HCT116 (cell line): ENCODE measurements around the gene ADGRE3. TPM values are rescaled to one million over a fixed set of nuclear protein-coding genes. Genes with fewer than 3 reads are reported as not detected.

Source experiments
- ATAC-seq: fragments of 200-7000 bp; cut with Tn5 transposase; 2 replicates; pipeline ENCODE4 v1.9.1; 2020; ENCODE audit warnings: mild to moderate bottlenecking, moderate library complexity
- BruUV-seq: library from RNA; stranded (reverse); fragments of 400-500 nt; replicated peaks from 2 replicates; lab custom pipeline; 2021; lab: Mats Ljungman, UMichigan
- CTCF ChIA-PET: fragments of 300-600 bp; sonication (Branson Sonifier 250); formaldehyde crosslinking; loops from one replicate; lab custom pipeline; 2021; ENCODE audit warnings: antibody characterized with exemption; lab: Charles Lee
- POLR2A ChIA-PET: fragments of 300-600, 350-600 bp; sonication (Branson Sonifier 250); formaldehyde crosslinking; loops from one replicate; lab custom pipeline; 2021; ENCODE audit warnings: antibody characterized with exemption; lab: Charles Lee
- RAD21 ChIA-PET, 2 experiments: fragments of 300-600 bp; sonication (Branson Sonifier 250); formaldehyde crosslinking; loops; one replicate each; lab custom pipeline; 2023; ENCODE audit warnings: low total read pairs in 2 of 2; ENCODE audit not compliant: uncharacterized antibody in 2 of 2, unreplicated experiment in 2 of 2, low non-redundant PET in 1 of 2; lab: Charles Lee
- DNase-seq: peaks from one replicate; pipeline ENCODE4 v3.0.0-alpha.2; 2010; ENCODE audit warnings: low read depth, low spot score
- H2AFZ ChIP-seq: fragments of 200-600 bp; shearing (Covaris generic), sonication (generic); 2 replicates; pipeline ENCODE4 v1.6.1; 2017; ENCODE audit warnings: low read depth, mixed run types, mixed read lengths, antibody characterized with exemption, low read length; ENCODE audit not compliant: poor library complexity, severe bottlenecking
- H3K27ac ChIP-seq: 2 replicates; pipeline ENCODE4 v1.5.1; 2012; ENCODE audit warnings: low read depth, low read length
- H3K27me3 ChIP-seq: fragments of 200-600 bp; sonication (generic); 2 replicates; pipeline ENCODE4 v1.6.1; 2016; ENCODE audit warnings: mixed run types, low read length, mixed read lengths; ENCODE audit not compliant: insufficient read depth
- H3K36me3 ChIP-seq, 2 experiments: fragments of 200-500 bp in 1 of 2; fragments of 200-600 bp in 1 of 2; sonication (Bioruptor generic) in 1 of 2; sonication (generic) in 1 of 2; 2 replicates each; pipeline versions ENCODE4 v1.5.1 to v1.6.1; 2014 to 2016; ENCODE audit warnings: low read length in 2 of 2, inconsistent platforms in 1 of 2, mixed read lengths in 1 of 2, mixed run types in 1 of 2; ENCODE audit not compliant: insufficient read depth in 2 of 2, control insufficient read depth in 1 of 2
- H3K4me1 ChIP-seq, 2 experiments: fragments of 200-600 bp in 1 of 2; sonication (generic) in 1 of 2; 2 replicates each; pipeline versions ENCODE4 v1.5.1 to v1.6.1; 2012 to 2017; ENCODE audit warnings: low read length in 2 of 2, inconsistent platforms in 1 of 2, mild to moderate bottlenecking in 1 of 2, mixed read lengths in 1 of 2, mixed run types in 1 of 2, moderate library complexity in 1 of 2; ENCODE audit not compliant: insufficient read depth in 2 of 2, control insufficient read depth in 1 of 2
- H3K4me2 ChIP-seq: fragments of 200-600 bp; sonication (generic); 2 replicates; pipeline ENCODE4 v1.6.1; 2017; ENCODE audit warnings: mixed run types, low read length, mixed read lengths
- H3K4me3 ChIP-seq, 2 experiments: fragments of 200-600 bp in 1 of 2; sonication (generic) in 1 of 2; replicated peaks in 1 of 2; 2 replicates each; pipeline ENCODE4 v1.5.1; 2011 to 2016; ENCODE audit warnings: low read length in 2 of 2, control low read depth in 1 of 2, low read depth in 1 of 2, mild to moderate bottlenecking in 1 of 2, mixed read lengths in 1 of 2, mixed run types in 1 of 2
- H3K79me2 ChIP-seq: fragments of 200-600 bp; sonication (generic); 2 replicates; pipeline ENCODE4 v1.6.1; 2017; ENCODE audit warnings: mild to moderate bottlenecking, mixed run types, low read length, moderate library complexity, mixed read lengths; ENCODE audit not compliant: insufficient read depth
- H3K9ac ChIP-seq: fragments of 200-600 bp; sonication (generic); 2 replicates; pipeline ENCODE4 v1.6.1; 2016; ENCODE audit warnings: low read length, mixed read lengths
- H3K9me2 ChIP-seq: fragments of 200-600 bp; sonication (generic), shearing (Covaris generic); 2 replicates; pipeline ENCODE4 v1.6.1; 2017; ENCODE audit warnings: mixed run types, mild to moderate bottlenecking, moderate library complexity; ENCODE audit not compliant: insufficient read depth
- H3K9me3 ChIP-seq, 2 experiments: fragments of 200-500 bp in 1 of 2; fragments of 200-600 bp in 1 of 2; sonication (Bioruptor generic) in 1 of 2; sonication (generic) in 1 of 2; 2 replicates each; pipeline ENCODE4 v1.6.1; 2014 to 2017; ENCODE audit warnings: low read length in 2 of 2, mixed read lengths in 2 of 2, inconsistent platforms in 1 of 2, low read depth in 1 of 2, mild to moderate bottlenecking in 1 of 2, mixed run types in 1 of 2, moderate library complexity in 1 of 2; ENCODE audit not compliant: control insufficient read depth in 1 of 2, insufficient read depth in 1 of 2
- H4K20me1 ChIP-seq: fragments of 200-600 bp; sonication (generic), shearing (Covaris generic); 2 replicates; pipeline ENCODE4 v1.6.1; 2017; ENCODE audit warnings: mixed run types, mild to moderate bottlenecking, moderate library complexity; ENCODE audit not compliant: insufficient read depth
- CEBPB ChIP-seq: IDR thresholded peaks from 2 replicates; pipeline ENCODE4 v1.6.1; 2012; ENCODE audit warnings: low read depth
- CTCF ChIP-seq, 3 experiments: fragments of 200-600 bp in 1 of 3; sonication (generic) in 1 of 3; IDR thresholded peaks in 2 of 3; conservative IDR thresholded peaks in 1 of 3; 2 replicates each; pipeline ENCODE4 v1.5.1; 2012 to 2017; ENCODE audit warnings: low read depth in 2 of 3, low read length in 2 of 3, antibody characterized with exemption in 1 of 3, borderline replicate concordance in 1 of 3, control low read depth in 1 of 3, mild to moderate bottlenecking in 1 of 3, mixed read lengths in 1 of 3, mixed run types in 1 of 3, moderate library complexity in 1 of 3; ENCODE audit not compliant: insufficient read depth in 1 of 3
- EZH2 ChIP-seq: fragments of 200-600 bp; sonication (generic); IDR thresholded peaks from 2 replicates; pipeline ENCODE4 v1.6.1; 2017; ENCODE audit warnings: antibody characterized with exemption, mixed run types
- EZH2phosphoT487 ChIP-seq: fragments of 200-600 bp; IDR thresholded peaks from 2 replicates; pipeline ENCODE4 v1.6.1; 2018; ENCODE audit warnings: antibody characterized with exemption, borderline replicate concordance
- JUND ChIP-seq: IDR thresholded peaks from 2 replicates; pipeline ENCODE4 v1.6.1; 2012
- MAX ChIP-seq: IDR thresholded peaks from 2 replicates; pipeline ENCODE4 v1.6.1; 2012
- POLR2A ChIP-seq: IDR thresholded peaks from 2 replicates; pipeline ENCODE4 v1.7.0; 2011; ENCODE audit warnings: borderline replicate concordance; ENCODE audit not compliant: insufficient read depth, insufficient read length; ENCODE audit errors: extremely low read depth
- POLR2AphosphoS5 ChIP-seq: IDR thresholded peaks from 2 replicates; pipeline ENCODE4 v1.6.1; 2011; ENCODE audit warnings: mild to moderate bottlenecking, low read depth, low read length, moderate library complexity
- RAD21 ChIP-seq: IDR thresholded peaks from 2 replicates; pipeline ENCODE4 v1.6.1; 2012; ENCODE audit warnings: low read depth, mild to moderate bottlenecking
- SRF ChIP-seq: IDR thresholded peaks from 2 replicates; pipeline ENCODE4 v1.6.1; 2012; ENCODE audit warnings: low read depth
- intact Hi-C: fragments of 100-400 bp; cut with micrococcal nuclease; formaldehyde crosslinking; loops from 2 replicates; pipeline ENCODE4 v1.10.0; 2022
- total RNA-seq: library from RNA; stranded (reverse); gene quantifications from one replicate; pipeline ENCODE4 v1.2.1, GENCODE V29; 2021; ENCODE audit not compliant: unreplicated experiment

Gene ADGRE3
- total RNA-seq, 1 experiment from 2014 or later = not detected

GRCh38 chr19:14700711-14701375 is 26.2 kb upstream of the ADGRE3 start:
- CTCF ChIA-PET = no interaction called here
- intact Hi-C loops = no loop called here
- no TSS peak for BruUV-seq

More at GRCh38 chr19:14700711-14701375, 26.2 kb upstream of the ADGRE3 start:
- H4K20me1 ChIP-seq = no peaks in the 10 kb centered on the region
- ATAC-seq = no peak
- TF ChIP-seq JUND (no peak), SRF (no peak), EZH2phosphoT487 (no peak), MAX (no peak), CTCF (IDR thresholded peaks at IDR 0.05 in 2 of 3, conservative IDR thresholded peaks at IDR 0.05 in 1 of 3; ENCODE audit: borderline replicate concordance in 1 of 3, insufficient read depth in 1 of 3, low read depth in 2 of 3, low read length in 2 of 3) (no peak), POLR2AphosphoS5 (no peak), RAD21 (no peak), EZH2 (no peak), CEBPB (no peak), POLR2A (no peak)
- TF ChIP-seq, all 23 proteins: peak for 0
- H3K79me2 ChIP-seq = no peaks in the 10 kb centered on the region
- no peaks in the 10 kb centered on the region for H3K4me1 ChIP-seq
- no peak for DNase-seq
- H3K36me3 ChIP-seq = peaks cover 6 to 9% of the 10 kb centered on the region in 2 experiments; a peak in 3 of 4 replicates
- H3K9ac ChIP-seq = no peak overlapping the region
- no peak overlapping the region for H3K27ac ChIP-seq
- H3K27me3 ChIP-seq = no peaks in the 10 kb centered on the region
- ChIA-PET POLR2A (no interaction called here), RAD21 (no interaction called here)
- no peak overlapping the region for H3K4me2 ChIP-seq
- no peaks in the 10 kb centered on the region for H3K9me2 ChIP-seq
- no peak overlapping the region for H3K4me3 ChIP-seq
- H3K9me3 ChIP-seq = no peaks in the 10 kb centered on the region
- no peak overlapping the region for H2AFZ ChIP-seq
